Measurements from ENCODE around the gene RACK1. TPM values are rescaled to one million over a fixed set of nuclear protein-coding genes. Genes with fewer than 3 reads are reported as not detected.
A peak's percentile ranks its signal among the peaks of the same experiment; 100 is the strongest.

RACK1 gene
- total and polyA plus RNA-seq, 2 of the 8 experiments (the other 6 are each of a cell fraction or from before 2014, with no cell fraction given) = 2,589 to 7,971 TPM

DNA sequence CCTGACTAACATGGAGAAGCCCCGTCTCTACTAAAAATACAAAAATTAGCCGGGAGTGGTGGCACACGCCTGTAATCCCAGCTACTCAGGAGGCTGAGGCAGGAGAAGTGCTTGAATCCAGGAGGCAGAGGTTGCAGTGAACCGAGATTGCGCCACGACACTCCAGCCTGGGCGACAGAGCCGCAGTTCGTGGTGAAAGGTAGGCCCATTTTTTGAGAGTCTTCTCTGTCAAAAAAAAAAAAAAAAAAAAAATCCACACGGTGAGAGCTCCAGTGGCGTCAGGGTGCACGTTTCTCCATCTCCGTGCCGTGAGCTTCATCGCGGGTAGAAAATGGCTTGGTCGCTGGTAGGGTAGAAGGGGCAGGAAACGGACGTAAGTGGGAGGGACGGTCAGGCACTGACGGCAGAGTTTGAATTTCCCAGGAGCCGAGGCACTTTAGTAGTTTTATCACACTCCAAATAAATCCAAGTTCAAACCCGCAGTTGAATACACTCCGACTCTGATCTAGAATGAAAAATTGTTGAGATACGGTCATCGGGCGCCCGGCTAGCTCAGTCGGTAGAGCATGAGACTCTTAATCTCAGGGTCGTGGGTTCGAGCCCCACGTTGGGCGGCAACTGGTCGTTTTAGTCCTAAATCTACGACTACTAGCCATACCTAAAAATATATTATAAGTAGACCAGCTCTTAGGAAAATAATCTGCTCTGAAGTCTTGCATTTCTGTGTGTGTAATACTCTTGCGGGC lies 36.3 kb downstream of the RACK1 start:
- H4K20me1 ChIP-seq (replicated peaks in 1 of 2; ENCODE audit: control insufficient read depth in 1 of 2, insufficient read depth in 2 of 2, low read length in 2 of 2) = peaks cover 0 to 2% of the 10 kb centered on the region in 2 experiments
- H3K23me2 ChIP-seq (ENCODE audit: low read depth, low read length) = peaks cover 24% of the 10 kb centered on the region
- H4K91ac ChIP-seq (replicated peaks; ENCODE audit: insufficient read length, low read length) = no peak overlapping the region
- 1% methylated on average over 36 of the region's 36 CpGs; no CpG with 5 or more reads in 1 of the 2 experiments for WGBS, 2 experiments (ENCODE audit: extremely low coverage in 1 of 2, insufficient coverage in 1 of 2, insufficient read length in 1 of 2, insufficient replicate concordance in 2 of 2, low coverage in 1 of 2, low lambda C conversion rate in 2 of 2, missing lambda C conversion rate in 1 of 2)
- no peak overlapping the region for H4K5ac ChIP-seq (ENCODE audit: insufficient read length, low read depth, low read length)
- DNase-seq (ENCODE audit: low read depth in 1 of 2, low spot score in 2 of 2) = peak in 1 of 2 experiments; percentile 97
- H2BK20ac ChIP-seq (ENCODE audit: low read length) = no peak overlapping the region
- no peak overlapping the region; the same call in 1 of the 2 replicates for H2BK5ac ChIP-seq (ENCODE audit: low read depth, low read length)
- peaks cover 0 to 7% (median 0%) of the 10 kb centered on the region in 4 experiments; a peak in 1 of 8 replicates for H3K36me3 ChIP-seq (ENCODE audit: control insufficient read depth in 2 of 4, insufficient read depth in 4 of 4, low read length in 3 of 4)
- peak overlapping the region; percentile 93 to 99 for H3K4me2 ChIP-seq (ENCODE audit: insufficient read depth in 1 of 2, low read depth in 2 of 2, low read length in 2 of 2)
- no peak overlapping the region for H3K27ac ChIP-seq (ENCODE audit: low read depth, low read length)
- 0 out of 2 replicates have a peak overlapping the region, but pooled peaks have one; percentile 51 for H3K18ac ChIP-seq (ENCODE audit: extremely low read depth, low read length)
- no peaks in the 10 kb centered on the region for H3K9me3 ChIP-seq (ENCODE audit: insufficient read depth in 2 of 2, low read depth in 1 of 2, low read length in 1 of 2)
- peak overlapping the region; percentile 64 for H2BK120ac ChIP-seq (replicated peaks; ENCODE audit: low read depth, low read length)
- CTCF ChIA-PET (ENCODE audit: partially characterized antibody) = interaction anchor here (0.7 to 14.5 kb wide), 8 partner anchors 9 to 45 kb away, joined by 3 to 197 read pairs (median 7); no protein-coding TSS in a partner anchor
- no peak overlapping the region for H3K14ac ChIP-seq (ENCODE audit: insufficient read length)
- H3K4me3 ChIP-seq (ENCODE audit: extremely low read depth in 1 of 4, insufficient read depth in 2 of 4, low read depth in 3 of 4, low read length in 4 of 4) = peak overlapping the region; percentile 59 to 91 (median 86)
- no peak overlapping the region for H3K4ac ChIP-seq (replicated peaks; ENCODE audit: insufficient read length, low read depth, low read length)
- no peaks in the 10 kb centered on the region for H3K79me2 ChIP-seq (ENCODE audit: control insufficient read depth in 1 of 2, insufficient read depth in 2 of 2, low read length in 2 of 2)
- H2BK12ac ChIP-seq (ENCODE audit: low read depth, low read length) = no peak overlapping the region
- H2AFZ ChIP-seq (ENCODE audit: low read length) = peak overlapping the region; percentile 64; the same call in 1 of the 2 replicates
- peak overlapping the region in 2 of 4 experiments; percentile 35 to 41; a peak in 1 of 7 replicates for H3K9ac ChIP-seq (replicated peaks in 1 of 4; ENCODE audit: extremely low read depth in 1 of 4, low read depth in 3 of 4, low read length in 3 of 4)
- H2AK5ac ChIP-seq (ENCODE audit: low read depth, low read length) = no peak overlapping the region
- H3K27me3 ChIP-seq (replicated peaks in 1 of 4; ENCODE audit: control insufficient read depth in 3 of 4, extremely low read depth in 1 of 4, insufficient read depth in 3 of 4, low read length in 3 of 4) = peaks cover 28 to 42% (median 39%) of the 10 kb centered on the region in 4 experiments
- FAIRE-seq = no peak
- no peak overlapping the region for H2BK15ac ChIP-seq (ENCODE audit: low read length)
- peak overlapping the region; percentile 45; the same call in 1 of the 2 replicates for H4K8ac ChIP-seq (ENCODE audit: extremely low read depth, insufficient read depth, low read length)
- H3K56ac ChIP-seq (replicated peaks; ENCODE audit: insufficient read length, low read depth, low read length) = no peak overlapping the region
- peaks cover 0 to 13% (median 5%) of the 10 kb centered on the region in 4 experiments; a peak in 5 of 7 replicates for H3K4me1 ChIP-seq (replicated peaks in 1 of 4; ENCODE audit: control insufficient read depth in 3 of 4, insufficient read depth in 4 of 4, low read length in 3 of 4)
- POLR2A ChIA-PET (ENCODE audit: partially characterized antibody) = interaction anchor here (0.7 to 8.4 kb wide), 10 partner anchors 15 to 53 kb away, joined by 3 to 90 read pairs (median 4); partner anchors contain the start of genes RACK1, TRIM41 and TRIM52
- H3K79me1 ChIP-seq (ENCODE audit: low read depth, low read length) = no peaks in the 10 kb centered on the region
- H3K23ac ChIP-seq (ENCODE audit: insufficient read length) = no peak overlapping the region
- TF ChIP-seq TBP (IDR thresholded peaks at IDR 0.05; ENCODE audit: low read depth, low read length) (peak; percentile 99), EGR1 (IDR thresholded peaks at IDR 0.05; ENCODE audit: borderline replicate concordance, low read depth, low read length) (0 out of 2 replicates have a peak, but pooled peaks have one; percentile 4), SP4 (IDR thresholded peaks at IDR 0.05; ENCODE audit: low read length) (0 out of 2 replicates have a peak, but pooled peaks have one; percentile 38), RBBP5 (IDR thresholded peaks at IDR 0.05; ENCODE audit: borderline replicate concordance, low read depth, low read length) (peak; percentile 90), SIN3A (conservative IDR thresholded peaks at IDR 0.05 in 1 of 2, IDR thresholded peaks at IDR 0.05 in 1 of 2; ENCODE audit: low read depth in 1 of 2, low read length in 2 of 2) (0 out of 4 replicates have a peak, but pooled peaks of 1 of the 2 experiments have one; percentile 29), KDM4A (IDR thresholded peaks at IDR 0.05; ENCODE audit: low read depth, low read length, severe bottlenecking) (peak; percentile 34), CEBPB (IDR thresholded peaks at IDR 0.05; ENCODE audit: low read depth, low read length) (peak; percentile 71), TAF7 (optimal IDR thresholded peaks at IDR 0.05; ENCODE audit: borderline replicate concordance, low read depth, low read length) (peak; percentile 27), BRCA1 (IDR thresholded peaks at IDR 0.05; ENCODE audit: low read depth, low read length) (no peak), RAD21 (IDR thresholded peaks at IDR 0.05 in 1 of 2, conservative IDR thresholded peaks at IDR 0.05 in 1 of 2; ENCODE audit: low read depth in 2 of 2, low read length in 2 of 2) (no peak), POLR2AphosphoS5 (IDR thresholded peaks at IDR 0.05; ENCODE audit: low read depth, low read length) (no peak)
